Transverse colon (tissue), 1 donor: ENCODE data around the gene RAB4A.

Source experiments
- EP300 ChIP-seq: sonication (generic); formaldehyde crosslinking; IDR thresholded peaks from one replicate; pipeline ENCODE4 v1.6.1; 2017; ENCODE audit warnings: antibody characterized with exemption, low read depth
- POLR2A ChIP-seq: fragments of 450-650 bp; IDR thresholded peaks from one replicate; pipeline ENCODE4 v1.6.1; 2016; ENCODE audit warnings: antibody characterized with exemption, mild to moderate bottlenecking, moderate library complexity

- TF ChIP-seq POLR2A (no peak), EP300 (no peak)
These were observed 27.3 kb upstream of the RAB4A start for GRCh38 chr1:229243638-229244037.
